NCI-H1105 (cell line): Measurements from ENCODE around the gene POLR2F.
"Not testable (repeated sequence)": the region's sequence is repeated elsewhere in the genome, so short reads cannot be mapped to it uniquely, and the experiment has no call there.

Source experiments
- DNase-seq: peaks from one replicate; lab custom pipeline; 2025; lab: John Stamatoyannopoulos, UW

POLR2F gene

DNA sequence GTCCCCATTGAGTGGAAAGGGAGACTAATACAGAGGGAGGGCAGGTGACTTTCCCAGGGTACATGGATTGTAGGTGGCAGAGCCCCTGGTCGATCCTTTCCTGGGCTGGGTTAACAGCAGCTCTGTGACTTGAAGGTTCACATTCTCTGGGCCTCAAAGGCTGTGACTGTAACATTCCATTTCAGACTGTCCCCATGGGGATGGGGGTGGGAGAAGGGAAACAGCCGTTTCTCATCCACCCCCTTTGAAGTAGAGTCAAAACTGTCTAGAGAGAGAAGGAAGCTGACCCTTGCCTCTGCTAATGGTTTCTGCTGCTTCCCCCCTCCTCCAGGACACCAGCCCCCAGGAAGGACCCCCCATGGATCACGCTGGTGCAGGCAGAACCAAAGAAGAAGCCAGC is 28.2 kb upstream of the POLR2F start:
- DNase-seq: no peak

DNA sequence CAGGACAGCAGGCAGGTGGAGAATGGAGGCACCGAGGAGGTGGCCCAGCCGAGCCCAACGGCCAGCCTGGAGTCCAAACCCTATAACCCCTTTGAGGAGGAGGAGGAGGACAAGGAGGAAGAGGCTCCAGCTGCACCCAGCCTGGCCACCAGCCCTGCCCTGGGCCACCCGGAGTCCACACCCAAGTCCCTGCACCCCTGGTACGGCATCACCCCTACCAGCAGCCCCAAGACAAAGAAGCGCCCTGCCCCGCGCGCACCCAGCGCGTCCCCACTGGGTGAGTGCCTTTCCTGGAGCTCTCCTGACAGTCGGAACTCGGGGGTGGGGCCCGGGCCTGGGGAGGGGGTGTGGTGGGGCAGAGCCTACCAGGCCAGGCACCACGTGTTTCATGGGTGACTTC is 27.7 kb upstream of the POLR2F start:
- no peak for DNase-seq

DNA sequence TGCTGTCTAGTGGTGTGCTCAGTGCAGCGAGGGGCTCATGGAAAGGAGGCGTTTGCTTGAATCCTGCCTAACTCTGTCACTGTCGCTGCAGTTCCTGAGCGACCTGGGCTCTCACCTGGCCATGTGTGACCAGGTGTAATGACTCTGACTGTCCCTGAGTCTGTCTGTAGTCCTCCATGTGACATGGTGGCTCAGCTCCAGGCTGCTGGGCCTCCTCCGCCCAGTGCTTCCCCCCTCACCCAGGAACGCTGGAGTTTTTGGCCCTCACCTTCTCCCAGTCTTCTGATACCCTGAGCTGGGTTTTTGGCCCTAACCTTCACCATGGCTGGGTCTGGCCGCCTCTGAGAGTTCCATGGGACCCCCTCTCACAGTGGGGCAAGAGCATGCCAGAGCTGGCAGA is 27.1 kb upstream of the POLR2F start:
- DNase-seq: no peak

DNA sequence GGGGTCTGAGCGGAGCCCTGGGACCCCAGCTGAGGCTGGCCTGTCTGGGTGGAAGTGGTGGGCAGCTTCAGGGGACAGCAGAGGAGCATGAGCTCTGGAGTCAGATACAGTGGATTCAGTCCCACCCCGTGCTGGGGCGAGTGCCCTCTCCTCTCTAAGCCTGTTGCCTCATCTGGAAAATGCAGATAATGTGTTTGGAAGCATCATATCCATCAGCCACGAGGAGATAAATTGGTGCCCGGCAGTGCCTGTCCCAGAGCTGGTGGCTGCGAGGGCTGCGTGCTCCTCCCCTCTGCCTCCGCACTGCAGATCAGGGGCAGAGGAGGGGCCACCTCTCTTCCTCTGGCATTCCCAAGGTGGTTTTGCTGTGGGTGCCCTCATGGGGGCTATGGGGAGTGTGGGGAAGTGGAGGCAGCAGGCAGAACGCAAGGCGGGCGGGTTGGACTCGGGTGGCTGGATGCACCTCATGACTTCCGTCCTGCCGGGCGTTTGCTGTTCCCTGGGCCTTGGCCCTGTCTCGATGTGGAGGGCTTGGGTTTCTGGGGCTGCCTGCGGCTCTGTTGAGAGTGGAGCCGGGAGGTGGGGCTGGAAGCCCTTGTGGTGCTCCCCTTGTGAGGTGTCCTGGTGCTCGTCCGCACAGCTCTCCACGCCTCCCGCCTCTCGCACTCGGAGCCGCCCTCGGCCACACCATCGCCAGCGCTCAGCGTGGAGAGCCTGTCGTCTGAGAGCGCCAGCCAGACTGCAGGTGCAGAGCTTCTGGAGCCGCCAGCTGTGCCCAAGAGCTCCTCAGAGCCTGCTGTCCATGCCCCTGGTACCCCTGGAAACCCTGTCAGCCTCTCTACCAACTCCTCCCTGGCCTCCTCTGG is 26.5 kb upstream of the POLR2F start:
- no peak for DNase-seq

DNA sequence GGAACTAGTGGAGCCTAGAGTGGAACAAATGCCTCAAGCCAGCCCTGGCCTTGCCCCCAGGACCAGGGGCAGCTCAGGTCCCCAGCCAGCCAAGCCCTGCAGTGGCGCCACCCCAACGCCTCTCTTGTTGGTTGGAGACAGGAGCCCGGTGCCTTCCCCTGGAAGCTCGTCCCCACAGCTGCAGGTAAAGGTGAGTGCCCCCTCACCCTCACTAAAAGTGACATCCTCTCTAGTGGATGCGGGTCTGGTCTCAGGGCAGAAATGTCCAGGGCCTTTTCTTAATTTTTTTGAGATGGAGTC is 25.9 kb upstream of the POLR2F start:
- DNase-seq: no peak

DNA sequence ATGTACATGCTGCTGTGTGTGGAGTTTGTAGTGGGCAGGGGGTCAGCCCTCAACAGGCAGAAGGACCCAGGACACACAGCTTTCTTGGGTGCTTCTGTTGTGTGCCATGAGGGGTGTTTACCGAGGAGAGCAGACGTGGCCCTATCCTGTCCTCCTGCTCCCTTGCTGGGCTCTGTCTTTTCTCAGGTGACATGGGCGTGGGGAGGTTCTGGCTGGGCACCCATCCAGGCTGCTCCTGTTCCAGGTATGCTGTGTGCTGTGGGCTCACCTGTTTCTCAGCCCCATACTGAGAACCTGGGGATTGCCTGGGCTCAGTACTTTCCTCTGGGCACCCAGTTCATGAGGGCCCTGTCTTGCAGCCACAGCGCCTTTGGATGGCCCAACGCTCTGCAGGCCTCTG is 24.1 kb upstream of the POLR2F start:
- no peak for DNase-seq

DNA sequence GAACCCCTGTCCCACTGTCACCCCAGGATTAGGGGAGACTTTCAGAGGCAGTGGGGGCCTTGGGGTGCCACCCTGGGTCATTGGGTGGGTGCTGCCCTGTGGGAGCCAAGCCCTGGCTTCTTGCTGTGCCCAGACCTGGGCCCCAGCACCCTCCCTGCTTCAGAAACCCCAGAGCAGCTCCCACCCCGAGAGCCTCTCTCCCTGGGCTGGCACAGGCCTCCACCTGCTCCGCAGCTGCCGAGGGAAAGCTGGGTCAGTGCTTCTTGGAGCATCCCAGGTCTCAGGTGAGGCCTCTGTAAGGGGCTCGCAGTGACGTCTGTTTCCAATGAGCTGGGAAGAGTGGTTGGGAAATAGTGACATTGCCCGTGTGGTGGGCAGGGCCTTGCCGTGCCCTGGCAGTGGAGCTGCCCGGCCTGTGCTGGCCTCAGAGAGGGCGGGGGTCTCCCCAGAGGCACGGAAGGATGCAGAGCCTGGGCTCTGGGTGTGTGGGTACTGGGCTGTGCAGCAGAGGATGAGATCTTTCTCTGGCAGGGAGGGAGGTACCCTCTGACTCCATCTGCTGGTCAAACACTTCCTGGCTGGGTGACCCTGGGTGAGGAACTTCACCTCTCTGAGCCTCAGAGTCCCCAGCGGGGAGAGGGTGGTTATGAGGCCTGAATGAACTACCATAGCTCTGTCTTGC is 23.1 kb upstream of the POLR2F start:
- DNase-seq: no peak

DNA sequence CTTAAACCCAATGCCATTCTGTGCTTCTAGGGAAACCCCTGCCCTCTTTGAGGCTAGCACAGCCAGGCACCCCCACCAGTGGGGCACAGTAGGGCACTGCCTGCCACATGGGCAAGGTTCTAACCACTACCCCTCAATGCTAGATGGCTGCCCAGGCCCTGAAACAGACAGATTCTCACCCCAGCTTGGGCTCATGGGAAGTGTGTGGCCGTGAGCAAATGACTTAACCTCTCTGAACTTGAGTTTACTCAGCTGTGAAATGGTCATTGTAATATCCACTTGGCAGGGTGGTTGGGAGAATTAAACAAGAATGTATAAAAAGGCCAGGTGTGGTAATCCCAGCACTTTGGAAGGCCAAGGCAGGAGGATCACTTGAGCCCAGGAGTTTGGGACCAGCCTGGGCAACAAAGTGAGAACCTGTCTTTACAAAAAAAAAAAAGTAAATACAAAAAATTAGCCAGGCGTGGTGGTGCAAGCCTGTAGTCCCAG is 22.5 kb upstream of the POLR2F start:
- no peak for DNase-seq

DNA sequence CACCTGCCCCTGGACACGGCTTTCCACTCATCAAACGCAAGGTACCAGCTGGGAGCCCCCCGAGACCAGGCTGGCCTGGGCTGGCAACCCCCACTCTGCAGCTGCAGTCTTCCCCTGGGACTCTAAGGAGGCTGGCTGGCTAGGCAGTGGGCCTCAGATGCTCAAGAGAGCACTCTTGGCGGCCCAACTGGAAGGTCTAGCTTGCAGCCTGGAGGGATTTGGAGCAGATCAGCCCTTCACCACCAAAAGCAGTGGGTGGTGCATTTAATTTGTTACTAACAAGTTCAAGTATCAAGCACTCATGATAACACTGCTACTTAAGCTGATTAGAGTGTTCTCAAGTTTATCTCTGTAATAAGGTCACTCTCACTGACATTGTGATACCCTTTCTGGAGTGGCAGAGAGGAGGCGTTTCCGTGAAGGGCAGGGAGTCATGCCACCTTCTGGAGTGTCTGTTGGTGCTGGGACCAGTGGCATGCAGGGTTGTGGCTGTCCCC is 21.6 kb upstream of the POLR2F start:
- DNase-seq: no peak

DNA sequence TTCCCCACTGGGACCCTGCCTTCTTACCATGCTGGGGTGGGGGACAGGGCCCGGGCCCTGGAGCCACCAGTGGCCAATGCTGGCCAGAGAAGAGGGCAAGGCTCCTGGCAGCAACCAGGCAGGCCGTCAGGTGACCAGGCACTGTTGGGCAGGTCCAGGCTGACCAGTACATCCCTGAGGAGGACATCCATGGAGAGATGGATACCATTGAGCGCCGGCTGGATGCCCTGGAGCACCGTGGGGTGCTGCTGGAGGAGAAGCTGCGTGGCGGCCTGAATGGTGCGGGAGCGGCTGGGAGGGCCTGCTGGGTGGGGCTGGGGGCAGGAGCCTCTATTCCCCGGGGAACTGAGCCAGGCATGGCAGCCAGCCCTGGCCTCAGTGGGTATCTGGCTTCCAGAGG is 21.1 kb upstream of the POLR2F start:
- DNase-seq: no peak

DNA sequence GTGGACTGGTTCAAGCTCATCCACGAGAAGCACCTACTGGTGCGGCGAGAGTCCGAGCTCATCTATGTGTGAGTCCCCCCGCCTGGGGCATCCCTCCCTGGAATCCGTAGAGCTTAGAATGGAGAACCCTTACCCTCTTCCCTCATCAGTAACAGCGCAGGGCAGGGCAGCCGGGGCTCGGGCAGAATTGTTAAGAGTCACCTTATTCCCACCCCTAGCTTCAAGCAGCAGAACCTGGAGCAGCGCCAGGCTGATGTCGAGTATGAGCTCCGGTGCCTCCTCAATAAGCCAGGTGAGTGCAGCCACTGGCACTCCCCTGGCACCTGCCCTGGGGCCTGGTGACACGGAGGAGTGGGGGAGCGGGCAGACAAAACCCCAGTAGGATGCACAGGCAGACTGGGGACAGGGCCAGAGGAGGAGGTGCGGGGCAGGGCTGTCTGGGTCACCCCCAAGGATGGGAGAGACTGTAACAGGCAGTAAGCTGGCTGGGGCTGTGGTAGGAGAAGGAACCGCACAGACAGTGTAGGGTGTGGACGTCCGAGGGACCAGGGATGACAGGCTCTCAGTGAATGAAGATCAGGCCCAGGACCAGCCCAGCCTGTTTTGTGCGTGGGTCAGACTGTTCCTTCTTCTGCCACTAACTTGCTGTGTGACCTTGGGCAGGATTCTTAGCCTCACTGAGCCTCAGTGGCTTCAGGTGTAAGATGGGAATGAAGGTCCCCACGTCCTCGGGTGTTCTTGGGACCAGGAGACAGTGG is 20.5 kb upstream of the POLR2F start:
- peak; percentile 31 for DNase-seq

DNA sequence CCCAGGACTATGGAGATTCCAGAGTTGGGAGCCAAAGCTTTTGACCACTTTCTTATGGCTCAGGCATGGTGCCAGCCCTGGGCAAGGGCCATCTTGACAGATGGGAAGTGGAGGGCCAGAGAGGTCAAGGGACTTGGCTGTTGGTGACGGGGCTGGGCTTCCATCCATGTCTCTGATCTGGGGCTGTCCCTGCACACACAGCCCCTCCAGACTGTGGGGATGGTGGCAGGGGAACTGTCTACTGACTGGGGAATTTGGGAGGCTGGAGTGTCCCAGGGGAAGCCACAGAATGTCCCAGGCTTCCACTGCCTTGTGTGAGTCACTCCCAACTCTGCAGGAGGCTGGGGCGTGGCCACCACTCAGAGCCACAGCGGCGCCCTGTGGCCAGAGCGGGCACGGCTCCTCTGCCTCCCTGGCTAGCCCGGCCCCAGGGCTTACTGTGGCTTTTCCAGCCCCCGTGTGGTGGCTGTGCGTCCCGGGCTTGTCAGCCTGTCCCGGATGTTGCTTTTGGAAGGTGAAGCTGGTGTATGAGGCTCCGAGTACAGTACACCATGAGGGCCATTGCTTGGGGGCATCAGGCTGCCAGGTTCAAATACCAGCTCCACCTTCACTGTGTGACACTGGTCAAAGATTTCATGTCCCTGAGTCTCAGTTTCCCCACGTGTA is 19.7 kb upstream of the POLR2F start:
- DNase-seq: no peak

DNA sequence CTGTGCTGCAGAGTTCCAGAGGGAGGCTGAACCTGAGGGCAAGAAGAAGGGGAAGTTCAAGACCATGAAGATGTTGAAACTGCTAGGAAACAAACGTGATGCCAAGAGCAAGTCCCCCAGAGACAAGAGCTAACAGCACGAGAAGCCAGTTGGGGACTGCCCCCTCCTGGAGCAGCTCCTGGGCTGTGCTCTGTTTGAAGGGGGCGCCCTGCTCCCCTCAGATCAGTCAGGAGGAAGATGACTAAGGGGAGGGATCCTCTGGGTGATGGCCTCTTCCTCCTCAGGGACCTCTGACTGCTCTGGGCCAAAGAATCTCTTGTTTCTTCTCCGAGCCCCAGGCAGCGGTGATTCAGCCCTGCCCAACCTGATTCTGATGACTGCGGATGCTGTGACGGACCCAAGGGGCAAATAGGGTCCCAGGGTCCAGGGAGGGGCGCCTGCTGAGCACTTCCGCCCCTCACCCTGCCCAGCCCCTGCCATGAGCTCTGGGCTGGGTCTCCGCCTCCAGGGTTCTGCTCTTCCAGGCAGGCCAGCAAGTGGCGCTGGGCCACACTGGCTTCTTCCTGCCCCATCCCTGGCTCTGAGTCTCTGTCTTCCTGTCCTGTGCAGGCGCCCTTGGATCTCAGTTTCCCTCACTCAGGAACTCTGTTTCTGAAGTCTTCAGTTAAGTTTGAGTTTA is 12.7 kb upstream of the POLR2F start:
- no peak for DNase-seq

DNA sequence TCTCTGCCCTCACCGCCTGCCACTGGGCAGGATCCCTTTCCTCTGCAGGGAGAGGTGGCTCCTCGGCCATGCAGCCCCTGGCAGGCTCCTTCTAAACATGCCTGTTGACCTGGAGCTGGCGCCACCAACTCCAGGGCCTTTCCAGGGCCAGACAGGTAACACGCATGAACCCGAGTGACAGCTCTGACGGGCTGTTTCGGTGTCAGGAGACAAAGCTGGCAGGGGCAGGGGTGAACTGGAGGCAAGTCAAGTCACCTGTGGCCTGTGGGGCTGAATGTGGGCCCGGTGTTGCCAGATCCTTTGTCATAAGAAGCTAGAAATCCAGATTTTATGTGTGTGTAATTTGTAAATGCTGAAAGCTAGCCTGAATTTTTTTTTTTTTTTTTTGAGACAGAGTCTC is 11.4 kb upstream of the POLR2F start:
- no peak for DNase-seq

DNA sequence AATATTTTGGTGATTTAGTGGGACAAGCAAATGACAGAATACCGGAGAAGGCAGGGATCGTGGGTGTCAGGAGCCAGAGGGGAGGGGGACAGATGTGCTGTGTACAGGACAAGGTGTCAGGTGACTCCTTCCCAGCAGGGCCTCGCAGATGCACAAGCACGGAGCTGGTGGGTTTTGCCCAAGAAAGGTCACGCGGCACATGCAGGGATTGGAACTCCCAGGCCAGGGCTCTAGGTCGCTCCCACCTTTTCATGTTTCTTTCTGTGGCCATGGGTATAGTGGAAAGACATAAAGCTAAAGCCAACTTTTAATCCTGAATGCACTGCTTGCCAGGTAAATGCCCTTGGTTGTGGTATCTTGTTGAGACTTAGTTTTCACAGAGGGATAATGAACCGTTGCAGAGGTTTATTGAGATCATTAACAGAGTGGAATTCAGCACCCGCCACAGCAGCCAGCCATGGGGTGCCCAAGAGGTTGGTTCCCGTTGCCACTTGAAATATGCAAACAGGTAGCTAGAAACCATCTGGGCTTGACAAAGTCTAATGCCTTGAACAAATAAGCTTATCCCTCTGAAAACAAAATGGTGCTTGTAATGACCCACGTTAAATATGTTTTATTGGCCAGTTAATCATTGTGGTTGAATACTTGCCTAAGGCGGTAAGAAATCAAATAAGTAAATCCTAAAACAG is 10.2 kb upstream of the POLR2F start:
- no peak for DNase-seq

DNA sequence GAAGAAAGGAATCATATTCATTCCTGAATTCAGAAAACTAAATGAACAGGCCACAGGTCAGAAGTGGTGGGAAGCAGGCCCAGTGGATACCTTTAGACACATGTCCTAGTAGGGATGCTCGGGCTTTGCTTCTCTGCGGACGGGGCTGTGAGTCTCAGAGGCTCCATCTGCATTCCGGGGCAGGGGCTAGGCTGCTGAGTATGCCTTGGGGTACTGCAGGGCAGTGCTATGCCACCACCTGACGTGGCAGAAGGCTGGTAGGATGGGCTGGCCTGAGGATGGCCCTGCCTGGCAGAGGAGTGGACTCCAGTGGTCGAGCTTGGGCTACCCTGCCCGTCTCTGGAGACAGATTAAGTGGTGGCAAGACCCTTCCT is 9.7 kb upstream of the POLR2F start:
- DNase-seq: no peak

DNA sequence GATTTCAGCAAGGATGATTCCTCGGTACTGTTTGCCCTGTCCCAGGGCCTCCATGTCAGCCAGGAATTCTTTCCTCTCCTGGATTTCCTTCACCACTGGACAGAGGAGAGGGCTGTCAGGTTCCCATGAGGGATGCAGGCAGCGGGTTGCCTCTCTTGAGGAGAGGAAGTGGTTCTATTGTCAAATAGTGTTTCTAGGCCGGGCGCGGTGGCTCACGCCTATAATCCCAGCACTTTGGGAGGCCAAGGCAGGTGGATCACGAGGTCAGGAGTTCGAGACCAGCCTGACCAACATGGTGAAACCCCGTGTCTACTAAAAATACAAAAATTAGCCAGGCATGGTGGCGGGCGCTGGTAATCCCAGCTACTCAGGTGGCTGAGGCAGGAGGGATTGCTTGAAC is 9.1 kb upstream of the POLR2F start:
- not testable (repeated sequence) for DNase-seq

DNA sequence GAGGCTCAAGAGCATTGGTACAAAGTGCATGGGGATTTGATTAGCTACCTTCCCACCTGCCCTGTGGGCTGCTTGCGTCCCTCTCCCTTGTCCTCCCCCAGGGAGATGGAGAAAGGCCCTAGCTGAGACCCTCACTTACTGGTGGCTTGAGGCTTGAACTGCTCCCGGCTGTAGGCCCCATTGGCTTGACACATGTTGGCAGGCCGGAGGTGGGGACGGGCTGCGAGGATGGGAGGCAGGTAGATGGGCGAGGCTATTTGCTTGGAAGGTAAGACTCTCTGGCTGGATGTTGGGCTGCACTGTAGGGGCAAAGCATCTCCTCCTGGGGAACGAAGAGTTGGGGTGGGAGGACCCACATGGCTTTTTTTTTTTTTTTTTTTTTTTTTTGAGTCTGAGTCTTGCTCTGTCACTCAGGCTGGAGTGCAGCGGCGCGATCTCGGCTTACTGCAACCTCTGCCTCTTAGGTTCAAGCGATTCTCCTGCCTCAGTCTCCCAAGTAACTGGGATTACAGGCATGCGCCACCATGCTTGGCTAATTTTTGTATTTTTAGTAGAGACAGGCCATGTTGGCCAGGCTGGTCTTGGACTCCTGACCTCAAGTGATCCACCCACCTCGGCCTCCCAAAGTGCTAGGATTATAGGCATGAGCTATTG is 6.2 kb upstream of the POLR2F start:
- DNase-seq: not testable (repeated sequence)

DNA sequence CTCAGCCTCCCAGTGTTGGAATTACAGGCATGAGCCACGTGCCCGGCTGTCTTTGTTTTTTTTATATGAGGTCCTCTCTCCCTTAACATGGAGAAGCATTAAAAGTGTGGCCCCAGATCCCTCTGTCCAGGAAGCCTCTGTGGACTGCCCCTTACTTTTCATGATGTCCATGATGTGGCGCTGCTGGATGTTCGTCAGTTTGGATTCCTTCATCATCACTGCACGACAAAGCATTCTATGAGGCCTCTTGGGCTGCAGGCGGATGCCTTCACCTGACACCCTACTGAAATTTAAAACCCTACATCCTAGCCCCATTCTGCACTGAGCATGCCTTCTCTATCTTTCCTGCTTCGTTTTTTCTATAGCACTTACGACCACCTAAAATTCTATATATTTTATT is 2.2 kb upstream of the POLR2F start:
- DNase-seq: no peak

DNA sequence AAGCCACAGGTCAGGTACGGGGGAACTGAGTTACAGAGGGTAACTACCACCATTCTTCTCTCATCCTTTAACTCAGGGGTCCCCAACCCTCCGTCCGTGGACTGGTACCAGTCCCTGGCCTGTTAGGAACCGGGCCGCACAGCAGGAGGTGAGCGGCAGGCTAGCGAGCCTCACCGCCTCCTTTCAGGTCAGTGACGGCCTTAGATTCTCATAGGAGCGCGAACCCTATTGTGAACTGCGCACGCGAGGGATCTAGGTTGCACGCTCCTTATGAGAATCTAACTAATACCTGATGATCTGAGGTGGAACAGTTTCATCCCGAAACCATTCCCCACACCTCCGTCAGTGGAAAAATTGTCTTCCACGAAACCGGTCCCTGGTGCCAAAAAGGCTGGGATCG is 870 bp upstream of the POLR2F start:
- DNase-seq: not testable (repeated sequence)

DNA sequence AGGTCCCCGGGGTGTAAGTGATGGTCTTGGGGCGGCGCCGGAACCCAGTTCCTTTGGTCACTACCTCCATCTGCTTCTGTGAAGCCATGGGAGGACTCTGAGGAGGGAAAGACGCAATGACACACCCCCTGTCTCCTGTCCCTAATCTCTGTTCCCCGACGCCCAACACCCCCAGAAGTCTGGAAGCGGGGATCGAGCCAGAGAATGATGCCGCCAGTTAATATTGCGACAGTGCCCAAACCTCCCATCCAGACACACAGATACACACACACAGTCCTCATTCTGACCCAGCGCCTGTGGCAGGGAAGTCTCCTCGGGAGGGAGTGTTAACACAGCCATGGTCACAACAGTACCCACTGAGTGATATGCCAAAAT is 450 bp upstream of the POLR2F start:
- no peak for DNase-seq
